K562 (cell line): ENCODE results near the gene MCC. TPM values are rescaled to one million over a fixed set of nuclear protein-coding genes. Genes with fewer than 3 reads are reported as not detected.

ENCODE experiments used
- ATAC-seq: fragments of 200-7000 bp; cut with Tn5 transposase; 3 replicates; pipeline ENCODE4 v1.9.1; 2020; ENCODE audit warnings: moderate library complexity
- BruUV-seq: library from RNA; stranded (reverse); fragments of 400-500 nt; replicated peaks from 2 replicates; lab custom pipeline; 2021; lab: Mats Ljungman, UMichigan
- CTCF ChIA-PET: fragments of 300-600 bp; formaldehyde crosslinking; extraction: SDS; loops from one replicate; lab custom pipeline; 2021; ENCODE audit warnings: low intra/inter-chr PET ratio; lab: Yijun Ruan, JAX
- POLR2A ChIA-PET: fragments of 300-600, 350-650 bp; sonication (Branson Sonifier 250); formaldehyde crosslinking; extraction: SDS; loops from one replicate; lab custom pipeline; 2021; ENCODE audit warnings: antibody characterized with exemption, inconsistent platforms; lab: Yijun Ruan, JAX
- DNase-seq, 4 experiments: peaks; one replicate each; pipeline versions ENCODE4 v3.0.0 to v3.0.0-alpha.2; 2011 to 2018; ENCODE audit warnings: low spot score in 3 of 4, mixed read lengths in 3 of 4; ENCODE audit errors: extremely low read depth in 1 of 4
- FAIRE-seq: peaks from 2 replicates; lab custom pipeline; 2011; peaks lifted over from hg19 to GRCh38; lab: Jason Lieb, UNC
- H2AFZ ChIP-seq: 2 replicates; pipeline ENCODE4 v1.6.0; 2011; ENCODE audit warnings: low read depth, low read length, control low read depth, inconsistent platforms
- H3K27ac ChIP-seq: fragments of 200-600 bp; 3 replicates; pipeline ENCODE4 v1.8.0; 2011; ENCODE audit warnings: low read depth, mild to moderate bottlenecking, control low read depth, inconsistent platforms, low read length, moderate library complexity, mixed read lengths; ENCODE audit errors: extremely low read depth
- H3K27me3 ChIP-seq, 2 experiments: fragments of 300-600 bp in 1 of 2; 2 replicates in 1 of 2; 3 replicates in 1 of 2; pipeline versions ENCODE4 v1.6.0 to v1.8.0; 2011; ENCODE audit warnings: inconsistent platforms in 2 of 2, low read length in 2 of 2, mild to moderate bottlenecking in 1 of 2, mixed read lengths in 1 of 2, moderate library complexity in 1 of 2; ENCODE audit not compliant: control insufficient read depth in 2 of 2, insufficient read depth in 2 of 2
- H3K36me3 ChIP-seq: fragments of 300-600 bp; 3 replicates; pipeline ENCODE4 v1.8.0; 2011; ENCODE audit warnings: mild to moderate bottlenecking, low read length, inconsistent platforms; ENCODE audit not compliant: control insufficient read depth, insufficient read depth
- H3K4me1 ChIP-seq, 2 experiments: fragments of 200-600 bp in 1 of 2; replicated peaks in 1 of 2; 2 replicates in 1 of 2; 3 replicates in 1 of 2; pipeline versions ENCODE4 v1.5.1 to v1.8.0; 2011; ENCODE audit warnings: inconsistent platforms in 2 of 2, low read length in 2 of 2, mild to moderate bottlenecking in 1 of 2, mixed read lengths in 1 of 2, moderate library complexity in 1 of 2; ENCODE audit not compliant: control insufficient read depth in 2 of 2, insufficient read depth in 2 of 2
- H3K4me2 ChIP-seq: 2 replicates; pipeline ENCODE4 v1.6.1; 2011; ENCODE audit warnings: low read length, control low read depth, inconsistent platforms, mixed read lengths; ENCODE audit not compliant: insufficient read depth
- H3K4me3 ChIP-seq: fragments of 200-600 bp; sonication (generic), shearing (Covaris generic); 2 replicates; pipeline ENCODE4 v1.5.1; 2016; ENCODE audit warnings: control low read depth, inconsistent platforms
- H3K79me2 ChIP-seq: fragments of 200-600 bp; 3 replicates; pipeline ENCODE4 v1.8.0; 2011; ENCODE audit warnings: low read length, inconsistent platforms; ENCODE audit not compliant: control insufficient read depth, insufficient read depth
- H3K9ac ChIP-seq, 2 experiments: 2 replicates each; pipeline versions ENCODE4 v1.6.0 to v1.6.1; 2011; ENCODE audit warnings: low read depth in 2 of 2, low read length in 2 of 2, control low read depth in 1 of 2, inconsistent platforms in 1 of 2, mild to moderate bottlenecking in 1 of 2, mixed read lengths in 1 of 2; ENCODE audit not compliant: insufficient read depth in 1 of 2
- H3K9me1 ChIP-seq: one replicate; pipeline ENCODE4 v1.6.0; 2011; ENCODE audit warnings: inconsistent platforms, mild to moderate bottlenecking, low read length, moderate library complexity; ENCODE audit not compliant: control insufficient read depth, insufficient read depth
- H3K9me3 ChIP-seq: replicated peaks from 2 replicates; pipeline ENCODE4 v1.5.1; 2011; ENCODE audit warnings: low read depth, low read length, inconsistent platforms; ENCODE audit not compliant: control insufficient read depth, insufficient read depth
- H4K20me1 ChIP-seq: replicated peaks from 2 replicates; pipeline ENCODE4 v1.6.1; 2011; ENCODE audit warnings: low read length, inconsistent platforms, mixed read lengths; ENCODE audit not compliant: control insufficient read depth, insufficient read depth
- MTA3 ChIP-seq: fragments of 450-650 bp; formaldehyde crosslinking; IDR thresholded peaks from 2 replicates; pipeline ENCODE4 v1.6.1; 2017; ENCODE audit warnings: mild to moderate bottlenecking, borderline replicate concordance
- NR2F6 ChIP-seq: fragments of 450-650 bp; formaldehyde crosslinking; IDR thresholded peaks from 2 replicates; pipeline ENCODE4 v1.4.0; 2020; ENCODE audit warnings: mild to moderate bottlenecking
- TAF7 ChIP-seq: fragments of 450-650 bp; IDR thresholded peaks from 2 replicates; pipeline ENCODE4 v1.6.1; 2016; ENCODE audit warnings: missing genetic modification characterization, missing compliant biosample characterization
- TAF9B ChIP-seq: fragments of 450-650 bp; IDR thresholded peaks from 2 replicates; pipeline ENCODE4 v1.6.1; 2018; ENCODE audit warnings: mild to moderate bottlenecking; ENCODE audit not compliant: partially characterized antibody
- WHSC1 ChIP-seq: IDR thresholded peaks from one replicate; pipeline ENCODE4 v1.6.1; 2012; ENCODE audit warnings: low read length, control low read depth, inconsistent platforms
- ZNF354B ChIP-seq: fragments of 250-450 bp; sonication (Bioruptor Pico); IDR thresholded peaks from 2 replicates; pipeline ENCODE4 v1.4.0; 2020
- ZNF583 ChIP-seq: fragments of 250-450 bp; sonication (Bioruptor Pico); IDR thresholded peaks from 2 replicates; pipeline ENCODE4 v1.4.0; 2020
- WGBS: fragments of 100-300 bp; shearing (Covaris generic); methylation state at CpG from one replicate; pipeline ENCODE4 v1.1.6; 2016; ENCODE audit warnings: low coverage, mixed read lengths; ENCODE audit not compliant: insufficient coverage; ENCODE audit errors: missing lambda C conversion rate; 5-methylcytosine and 5-hydroxymethylcytosine counted together
- in situ Hi-C: fragments of 300-500 bp; cut with MboI; formaldehyde crosslinking; loops from 4 replicates; pipeline ENCODE4 v1.15.0; 2018; ENCODE audit warnings: inconsistent platforms, mixed read lengths
- intact Hi-C: fragments of 100-400 bp; cut with micrococcal nuclease; formaldehyde crosslinking; loops from 2 replicates; pipeline ENCODE4 v1.14.2; 2022
- polyA plus RNA-seq, 8 experiments: library from polyadenylated mRNA; depleted of rRNA in 4 of 8; stranded (reverse) in 5 of 8; unstranded in 3 of 8; fragments of >200 nt; fragmentation: Nextera tagmentation in 2 of 8; fragmentation: Illumina TruSeq in 1 of 8; extraction: Ambion mirVana in 2 of 8; extraction: Trizol in 1 of 8; gene quantifications; 2 replicates each; pipeline versions ENCODE4 v1.2.1 to v1.2.3, GENCODE V29; 2011 to 2014; ENCODE audit warnings: inconsistent platforms in 1 of 8, missing spikeins in 1 of 8
- total RNA-seq, 7 experiments: library from RNA; depleted of rRNA in 6 of 7; stranded (reverse); fragments of >200 nt in 6 of 7; fragmentation: Illumina TruSeq in 2 of 7; extraction: Trizol in 2 of 7; gene quantifications; 2 replicates each; pipeline versions ENCODE4 v1.2.1 to v1.2.3, GENCODE V29; 2011 to 2021; ENCODE audit warnings: low replicate concordance in 1 of 7

MCC gene
- total and polyA plus RNA-seq, 9 of the 15 experiments (the other 6 are each of a cell fraction or from before 2014, with no cell fraction given): 0.04 to 0.24 (median 0.06) TPM; not detected in 1

- no peaks in the 10 kb centered on the region for H3K79me2 ChIP-seq
- no peak overlapping the region for H2AFZ ChIP-seq
- H3K9me3 ChIP-seq: no peaks in the 10 kb centered on the region
- FAIRE-seq (no peak), ATAC-seq (no peak), DNase-seq (no peak)
- CTCF ChIA-PET: no interaction called here
- H3K4me1 ChIP-seq: peaks cover 4 to 7% of the 10 kb centered on the region in 2 experiments; a peak in 3 of 5 replicates
- peaks cover 9 to 23% of the 10 kb centered on the region in 2 experiments; a peak in 3 of 5 replicates for H3K27me3 ChIP-seq
- H3K9ac ChIP-seq: no peak overlapping the region
- intact Hi-C loops: no loop called here
- POLR2A ChIA-PET: interaction anchor here (0.7 kb wide), 1 partner anchor 25 kb away, joined by 3 read pairs; no protein-coding TSS in a partner anchor
- WGBS: 2% methylated on average over 5 of the region's 5 CpGs
- H3K27ac ChIP-seq: no peak overlapping the region
- no peak overlapping the region for H3K4me3 ChIP-seq
- no peaks in the 10 kb centered on the region; the same call in 1 of the 2 replicates for H4K20me1 ChIP-seq
- no peaks in the 10 kb centered on the region for H3K36me3 ChIP-seq
- no peak overlapping the region for H3K4me2 ChIP-seq
- no peaks in the 10 kb centered on the region for H3K9me1 ChIP-seq
- no peak for TF ChIP-seq ZNF583 (CRISPR knock-in tag)
- TF ChIP-seq NR2F6 (CRISPR knock-in tag): no peak
- no peak for TF ChIP-seq ZNF354B (CRISPR knock-in tag)
- no peak for TF ChIP-seq WHSC1
- no peak for TF ChIP-seq TAF9B
- no peak for TF ChIP-seq TAF7 (tag)
- TF ChIP-seq MTA3: no peak
- TF ChIP-seq, all 486 proteins: peak for 0
- in situ Hi-C loops: no loop called here
- BruUV-seq: no TSS peak
Measured at GRCh38 chr5:113193311-113193978, 294.8 kb downstream of the MCC start.
